T follicular helper cell (primary cell): ENCODE measurements around the gene PTX3.

Experiments used
- DNase-seq: peaks from one replicate; pipeline ENCODE4 v3.0.0-alpha.2; 2020; ENCODE audit warnings: low read depth

PTX3 gene

DNA sequence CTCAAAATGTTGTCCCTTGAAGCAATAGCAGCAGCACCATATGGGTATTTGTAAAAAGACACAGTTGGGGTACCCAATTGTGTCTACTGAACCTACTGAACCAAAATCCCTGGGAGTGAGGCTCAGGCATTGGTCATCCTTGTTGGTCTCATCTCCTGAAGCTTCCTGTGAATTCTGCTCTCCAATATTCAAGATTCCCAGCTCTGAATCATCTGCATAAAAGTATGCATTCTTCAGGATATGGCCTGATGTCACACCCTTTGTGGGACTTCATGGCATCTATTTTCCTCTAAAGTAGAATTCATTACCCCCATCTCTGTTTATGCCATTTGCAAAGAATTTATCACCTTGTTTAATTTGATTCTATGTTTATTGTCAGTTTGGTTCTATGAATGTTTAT is 13.3 kb upstream of the PTX3 start:
- DNase-seq: no peak

DNA sequence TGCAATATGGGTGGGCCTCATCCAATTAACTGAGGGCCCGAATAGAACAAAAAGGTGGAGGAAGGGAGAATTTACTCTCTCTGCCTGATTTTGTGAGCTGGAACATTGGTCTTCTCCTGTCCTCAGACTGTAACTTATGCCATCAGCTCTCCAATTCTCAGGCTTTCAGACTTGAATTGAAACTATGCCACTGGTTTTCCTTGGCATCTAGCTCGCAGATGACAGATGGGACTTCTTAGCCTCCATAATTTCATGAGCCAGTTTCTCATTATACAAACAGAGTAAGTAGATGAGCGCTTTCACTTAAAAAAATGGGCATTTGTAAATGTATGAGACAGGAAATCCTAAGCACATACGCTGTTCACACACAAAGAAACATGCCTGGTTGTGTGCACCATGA is 8.7 kb upstream of the PTX3 start:
- DNase-seq: no peak

DNA sequence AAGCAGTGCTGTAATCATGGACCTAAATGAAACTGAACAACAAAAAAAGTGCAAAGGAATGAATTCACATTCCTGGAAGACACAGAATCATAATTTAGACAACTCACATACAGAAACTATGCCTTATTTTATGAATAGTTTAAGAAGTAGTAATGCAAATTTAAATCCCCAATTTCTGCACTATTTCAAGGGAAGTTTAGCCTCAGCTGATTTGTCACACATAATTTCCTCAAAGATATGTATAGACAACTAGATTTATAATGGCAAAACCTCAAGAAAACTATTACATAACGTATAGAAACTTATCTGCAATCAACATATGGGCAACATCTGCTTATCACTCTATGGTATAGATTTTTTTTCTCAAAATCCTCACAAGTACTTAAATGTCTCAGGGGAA is 7.8 kb upstream of the PTX3 start:
- DNase-seq: no peak

DNA sequence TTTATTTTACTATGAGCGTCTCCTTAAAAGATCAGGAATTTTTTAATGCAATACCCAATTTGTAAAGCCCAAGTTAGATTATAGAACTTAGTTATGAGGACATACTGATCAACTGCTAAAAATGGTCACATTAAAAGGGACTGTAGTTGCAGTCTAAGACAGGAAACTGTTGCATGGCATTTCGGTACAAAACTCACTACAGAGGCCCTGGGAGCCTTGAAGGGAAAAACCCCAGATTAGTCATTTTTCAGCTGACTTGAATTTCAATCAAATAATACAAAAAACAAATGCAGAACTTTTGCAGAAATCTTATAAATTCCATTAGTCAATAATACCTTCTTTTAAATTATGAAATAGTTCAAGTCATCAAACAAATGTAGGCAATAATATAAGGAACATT is 6.9 kb upstream of the PTX3 start:
- DNase-seq: no peak

DNA sequence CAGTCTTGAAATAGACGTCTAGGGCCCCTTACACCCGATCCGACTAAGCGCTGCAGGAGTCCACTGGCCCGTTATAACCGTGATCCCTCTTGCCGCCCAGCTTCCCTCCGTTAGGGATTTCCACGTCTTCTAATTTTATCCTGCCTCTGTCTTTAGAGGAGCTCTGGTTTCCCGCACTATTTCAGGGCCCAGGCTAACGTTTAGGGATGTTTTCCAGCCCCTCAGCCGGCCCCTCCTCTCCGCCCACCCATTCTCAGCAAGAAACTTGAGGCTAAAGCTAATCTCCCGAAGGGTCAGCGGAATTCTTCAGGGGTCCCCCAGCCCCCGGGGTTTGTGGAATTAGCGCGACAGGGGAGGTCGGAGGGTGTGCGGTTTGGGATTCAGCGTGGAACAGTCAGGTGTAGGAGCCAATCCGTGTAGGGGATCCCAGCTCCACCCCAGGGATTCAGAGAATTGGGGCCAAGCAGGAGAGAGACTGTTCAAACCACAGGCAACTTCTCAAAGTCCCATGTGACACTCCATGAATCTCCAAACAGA is 1.6 kb downstream of the PTX3 start:
- no peak for DNase-seq

DNA sequence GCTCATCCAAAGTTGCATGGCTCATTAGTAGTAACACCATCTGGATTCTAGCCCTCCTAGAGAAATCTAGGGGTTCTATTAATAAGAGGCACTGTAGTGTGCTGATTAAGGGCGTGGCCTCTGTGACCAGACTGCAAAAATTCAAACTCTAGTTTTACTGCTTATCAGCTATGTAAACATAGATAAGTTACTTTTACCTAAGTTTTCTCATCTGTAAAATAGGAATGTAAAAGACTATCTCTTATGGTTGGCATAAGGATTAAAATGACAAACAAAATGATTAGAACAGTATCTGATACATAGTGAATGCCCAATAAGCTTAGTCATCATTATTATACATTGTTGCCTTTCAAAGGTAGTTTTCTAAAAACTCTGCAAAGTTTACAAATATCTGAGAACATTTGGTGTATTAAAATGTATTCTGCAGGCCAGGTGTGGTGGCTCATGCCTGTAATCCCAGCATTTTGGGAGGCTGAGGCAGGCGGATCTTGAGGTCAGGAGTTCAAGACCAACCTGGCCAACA is 4.5 kb downstream of the PTX3 start:
- DNase-seq: no peak

DNA sequence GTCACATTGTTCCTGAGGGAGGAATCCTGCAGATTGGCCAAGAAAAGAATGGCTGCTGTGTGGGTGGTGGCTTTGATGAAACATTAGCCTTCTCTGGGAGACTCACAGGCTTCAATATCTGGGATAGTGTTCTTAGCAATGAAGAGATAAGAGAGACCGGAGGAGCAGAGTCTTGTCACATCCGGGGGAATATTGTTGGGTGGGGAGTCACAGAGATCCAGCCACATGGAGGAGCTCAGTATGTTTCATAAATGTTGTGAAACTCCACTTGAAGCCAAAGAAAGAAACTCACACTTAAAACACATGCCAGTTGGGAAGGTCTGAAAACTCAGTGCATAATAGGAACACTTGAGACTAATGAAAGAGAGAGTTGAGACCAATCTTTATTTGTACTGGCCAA is 6.1 kb downstream of the PTX3 start:
- no peak for DNase-seq

DNA sequence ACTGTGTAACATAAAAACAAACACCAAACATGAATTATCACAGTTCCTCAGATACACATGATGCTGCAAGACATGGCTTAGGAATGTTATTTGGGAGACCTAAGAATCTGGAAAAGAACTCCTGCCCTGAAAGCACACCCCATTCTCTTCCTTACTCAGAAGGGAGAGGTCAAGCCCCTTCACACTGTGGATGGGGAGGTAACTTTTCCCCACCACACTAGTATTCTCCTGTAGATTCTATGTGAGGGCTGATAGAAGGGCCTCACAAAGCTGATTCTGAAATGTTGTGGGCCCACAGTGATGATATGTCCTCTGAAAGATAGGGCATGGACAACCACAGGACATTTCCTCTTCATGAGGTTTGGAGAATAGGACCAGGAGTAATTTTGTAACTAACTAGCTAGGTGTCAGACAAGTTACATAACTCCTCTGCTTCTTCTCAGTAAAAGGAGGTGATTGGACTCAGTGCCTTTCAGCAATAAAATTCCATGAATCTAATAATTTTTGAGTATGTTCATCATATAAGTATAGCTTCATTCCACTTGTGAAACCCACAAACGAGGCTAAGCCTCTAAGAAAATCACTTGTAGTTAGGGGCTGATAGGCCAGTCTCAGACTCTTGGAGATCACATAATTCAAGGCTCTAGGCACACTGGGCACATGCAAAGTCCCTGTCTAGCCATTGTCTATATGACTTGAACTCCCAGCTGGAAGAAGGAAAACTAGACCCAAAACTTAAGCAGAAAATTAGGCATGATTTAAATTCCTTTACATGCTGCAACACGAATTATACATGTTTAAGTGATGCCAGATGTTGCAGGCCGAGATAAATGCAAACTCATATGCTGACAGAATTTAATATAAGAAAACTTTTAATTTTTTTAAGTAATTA is 7.5 kb downstream of the PTX3 start:
- DNase-seq: no peak

DNA sequence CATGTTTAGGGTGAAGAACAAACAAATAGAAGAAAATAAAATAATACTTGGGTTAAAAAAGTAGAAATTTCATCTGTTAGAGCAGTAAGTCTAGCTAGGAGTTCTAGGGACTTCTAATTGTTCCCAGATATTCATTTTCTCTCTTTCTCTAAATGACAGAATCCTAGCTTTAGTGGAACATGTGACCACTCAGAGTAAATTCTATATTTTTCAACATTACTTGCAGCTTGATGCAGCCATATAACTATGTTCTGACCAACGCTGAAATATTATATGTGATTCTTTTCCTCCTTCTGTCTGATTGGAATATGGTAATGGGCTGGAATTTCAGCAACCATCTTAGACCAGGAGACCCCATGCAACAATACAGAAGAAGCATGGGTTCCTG is 8.1 kb downstream of the PTX3 start:
- DNase-seq: no peak

DNA sequence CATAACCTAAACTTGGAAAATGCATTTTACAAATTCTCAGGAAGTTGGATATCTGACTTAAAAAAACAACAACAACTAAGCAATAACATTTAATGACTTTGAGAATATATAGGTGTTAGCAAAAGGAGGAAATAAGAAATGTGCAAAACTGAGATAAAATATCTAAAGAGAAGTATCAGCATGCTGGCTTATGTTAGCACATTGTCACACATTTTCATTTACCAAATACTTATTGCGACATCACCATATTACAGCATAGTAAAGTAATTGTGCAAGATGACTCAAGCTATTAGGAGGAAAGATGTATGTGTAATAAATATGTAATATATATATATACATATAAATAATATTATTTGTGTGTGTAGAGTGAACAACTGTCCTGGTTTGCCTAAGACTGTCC is 9.2 kb downstream of the PTX3 start:
- DNase-seq: no peak

DNA sequence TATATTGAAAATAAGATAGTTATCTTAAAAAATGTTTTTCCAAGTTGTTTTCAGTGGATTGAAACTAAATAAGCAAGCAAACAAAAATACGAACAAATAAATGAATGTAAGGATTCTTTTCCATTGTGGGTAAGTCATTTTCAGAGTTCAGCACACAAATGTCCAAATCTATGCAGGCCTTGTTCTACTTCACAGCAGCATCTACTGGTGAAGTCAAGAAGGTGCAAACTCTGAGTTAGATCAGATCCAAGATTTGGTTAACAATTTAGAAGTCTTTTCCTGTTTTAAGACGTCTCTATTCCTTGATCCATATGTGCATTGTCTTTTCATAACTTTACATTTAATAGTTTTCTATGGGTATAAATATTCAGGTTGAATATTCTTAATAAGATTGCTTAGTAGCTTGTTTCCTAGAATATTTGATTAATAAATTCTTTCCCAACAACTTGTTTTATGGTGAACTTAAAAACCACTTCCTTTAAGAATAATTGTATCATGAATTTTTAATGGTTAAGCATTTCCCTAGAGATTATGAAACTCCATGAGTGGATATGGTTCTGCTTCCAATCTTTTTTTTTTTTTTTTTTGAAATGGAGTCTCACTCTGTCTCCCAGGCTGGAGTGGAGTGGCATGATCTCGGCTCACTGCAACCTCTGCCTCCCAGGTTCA is 10.5 kb downstream of the PTX3 start:
- DNase-seq: no peak

DNA sequence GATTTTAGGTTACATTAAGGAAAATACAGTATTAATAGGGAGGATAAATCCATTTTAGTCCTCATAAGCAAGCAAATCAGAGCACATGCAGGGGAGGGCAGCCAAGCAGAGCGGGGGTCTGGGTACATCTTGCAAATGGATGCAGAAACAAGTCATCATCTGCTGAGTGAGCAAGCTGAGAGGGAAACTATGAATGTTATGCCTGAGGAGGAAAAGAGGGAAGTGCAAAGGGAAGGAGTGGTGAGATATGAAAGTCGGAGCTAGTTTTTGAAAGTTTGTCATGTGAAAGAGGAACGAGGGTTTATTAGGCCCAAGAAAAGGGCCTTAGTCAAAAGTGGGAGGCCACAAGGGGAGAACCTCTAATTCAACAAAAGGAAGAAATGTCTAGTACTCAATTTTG is 15.4 kb downstream of the PTX3 start:
- DNase-seq: no peak

DNA sequence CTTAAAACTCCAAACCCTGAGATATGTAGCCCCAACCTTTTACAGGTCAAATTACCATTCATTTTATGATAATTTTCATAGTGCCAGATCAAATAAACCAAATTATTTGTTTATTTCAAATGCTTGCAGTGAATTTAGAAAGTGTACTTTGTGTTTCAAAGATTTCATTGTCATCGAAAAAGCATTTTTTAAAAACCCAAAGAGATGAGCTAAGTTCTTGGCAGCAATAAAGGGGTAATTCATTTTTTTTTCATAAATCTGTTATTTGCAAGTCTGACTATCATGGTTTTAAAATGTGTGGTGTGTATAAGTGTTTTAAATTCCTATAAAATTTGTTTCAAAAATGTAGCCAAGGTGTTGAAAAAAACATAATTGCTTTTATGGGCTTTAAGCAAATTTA is 17.2 kb downstream of the PTX3 start:
- DNase-seq: no peak

DNA sequence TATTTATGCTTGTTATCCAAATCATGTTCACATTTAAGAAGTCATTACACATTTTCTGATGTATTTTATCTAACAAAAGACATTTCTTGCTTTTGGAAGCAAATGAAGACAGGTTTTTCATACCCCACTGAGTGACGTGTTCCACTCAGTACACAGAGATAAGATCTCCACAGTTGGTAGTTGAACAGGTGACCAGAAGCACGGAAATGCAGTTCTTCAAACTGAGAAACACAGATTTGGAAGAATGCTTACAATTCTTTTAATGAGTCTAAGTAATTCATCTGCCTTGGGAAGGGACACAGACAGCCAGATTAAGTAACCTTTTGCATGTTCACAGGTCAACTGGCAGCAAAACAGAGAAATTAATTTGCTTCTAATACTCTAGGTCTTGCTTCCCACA is 23.1 kb downstream of the PTX3 start:
- no peak for DNase-seq

DNA sequence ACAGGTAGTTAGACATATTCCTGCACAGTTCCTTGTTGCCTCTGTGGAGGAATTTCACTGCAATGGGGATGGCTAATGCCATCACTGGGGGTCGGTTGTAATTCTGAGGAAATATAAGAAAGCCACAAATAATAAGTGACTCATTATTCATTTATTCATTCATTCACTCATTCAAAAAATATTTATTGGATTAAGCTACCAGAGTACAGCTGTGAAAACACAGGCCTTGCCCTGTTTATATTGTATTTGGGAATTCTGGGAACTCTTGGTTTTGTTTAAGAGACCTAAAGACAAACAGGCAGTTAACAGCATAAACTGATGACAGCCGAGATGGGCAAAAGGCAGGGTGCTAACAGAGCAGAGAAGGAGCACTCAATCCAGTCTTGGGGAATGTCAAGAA is 23.6 kb downstream of the PTX3 start:
- DNase-seq: no peak

DNA sequence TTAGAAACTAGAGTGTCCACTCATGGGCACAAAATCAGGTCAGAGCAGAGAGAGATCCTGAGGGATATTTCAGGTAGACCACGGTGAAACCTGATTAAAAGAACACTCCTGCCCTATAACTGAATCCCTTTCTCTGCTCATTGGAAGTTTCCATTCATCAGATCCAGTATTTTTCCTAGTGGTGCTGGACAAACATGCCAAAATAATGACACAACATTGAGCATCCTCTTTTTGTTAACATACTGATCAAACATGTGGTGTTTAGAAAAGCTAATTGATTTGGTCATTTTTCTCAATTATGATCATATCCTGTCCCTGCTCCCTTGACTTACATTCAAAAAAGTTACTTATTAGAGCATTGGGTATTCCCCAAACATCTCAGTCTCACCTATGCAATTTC is 27.2 kb downstream of the PTX3 start:
- DNase-seq: no peak

DNA sequence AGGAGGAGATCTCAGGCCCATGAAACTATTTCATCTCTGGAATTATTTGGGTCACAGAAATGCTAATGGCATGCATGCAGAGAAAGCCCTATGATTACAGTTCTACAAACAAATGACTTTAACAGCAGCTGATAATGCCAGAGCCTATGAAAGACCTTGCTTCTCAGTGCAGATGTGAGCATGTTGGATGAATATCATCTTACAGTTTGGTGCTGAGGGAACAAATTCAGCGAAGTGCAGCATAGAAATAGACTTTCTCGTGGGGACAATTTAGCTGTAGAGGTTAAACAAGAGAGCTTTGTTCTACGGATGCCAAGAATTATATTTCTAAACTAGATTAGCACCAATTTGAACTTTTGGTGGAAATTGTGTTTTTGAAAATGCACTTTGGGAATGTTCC is 27.7 kb downstream of the PTX3 start:
- DNase-seq: no peak

DNA sequence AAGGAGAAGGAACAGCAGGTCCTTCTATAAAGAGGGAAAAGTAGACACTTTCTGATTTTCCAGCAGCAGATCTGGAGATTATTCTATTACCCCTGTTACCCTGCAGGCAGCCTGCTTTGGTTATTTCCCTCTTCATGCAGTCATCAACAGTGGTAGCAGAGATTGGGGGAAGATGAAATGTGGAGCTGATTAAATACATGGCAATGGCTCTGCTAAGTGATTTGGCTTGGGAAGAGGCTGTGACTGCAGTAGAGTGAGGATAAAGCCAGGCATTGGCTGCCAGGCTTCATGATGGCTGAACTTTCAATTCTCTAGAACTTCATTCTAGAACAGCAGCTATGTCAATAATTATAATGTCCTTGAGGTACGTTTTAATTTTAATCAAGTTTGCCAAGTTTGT is 29.1 kb downstream of the PTX3 start:
- DNase-seq: no peak

DNA sequence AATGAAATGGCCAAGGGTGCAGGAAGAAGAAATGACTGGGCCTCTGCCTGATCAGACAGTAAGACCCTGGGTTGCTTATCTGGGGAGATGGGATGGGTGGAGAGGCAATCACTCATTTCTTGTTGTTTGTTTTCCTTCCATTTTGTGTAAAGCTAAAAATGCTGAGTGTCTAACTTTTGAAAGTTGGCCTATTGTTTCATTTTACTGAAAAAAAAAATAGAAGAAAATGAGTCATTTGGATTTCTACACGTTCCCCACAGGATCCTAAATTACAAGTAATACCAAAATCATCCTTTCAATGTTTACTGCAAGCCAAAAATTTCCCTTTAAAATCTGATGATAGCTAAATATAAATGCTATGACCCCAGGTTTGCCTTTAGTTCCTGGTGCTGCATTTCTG is 30.6 kb downstream of the PTX3 start:
- no peak for DNase-seq

DNA sequence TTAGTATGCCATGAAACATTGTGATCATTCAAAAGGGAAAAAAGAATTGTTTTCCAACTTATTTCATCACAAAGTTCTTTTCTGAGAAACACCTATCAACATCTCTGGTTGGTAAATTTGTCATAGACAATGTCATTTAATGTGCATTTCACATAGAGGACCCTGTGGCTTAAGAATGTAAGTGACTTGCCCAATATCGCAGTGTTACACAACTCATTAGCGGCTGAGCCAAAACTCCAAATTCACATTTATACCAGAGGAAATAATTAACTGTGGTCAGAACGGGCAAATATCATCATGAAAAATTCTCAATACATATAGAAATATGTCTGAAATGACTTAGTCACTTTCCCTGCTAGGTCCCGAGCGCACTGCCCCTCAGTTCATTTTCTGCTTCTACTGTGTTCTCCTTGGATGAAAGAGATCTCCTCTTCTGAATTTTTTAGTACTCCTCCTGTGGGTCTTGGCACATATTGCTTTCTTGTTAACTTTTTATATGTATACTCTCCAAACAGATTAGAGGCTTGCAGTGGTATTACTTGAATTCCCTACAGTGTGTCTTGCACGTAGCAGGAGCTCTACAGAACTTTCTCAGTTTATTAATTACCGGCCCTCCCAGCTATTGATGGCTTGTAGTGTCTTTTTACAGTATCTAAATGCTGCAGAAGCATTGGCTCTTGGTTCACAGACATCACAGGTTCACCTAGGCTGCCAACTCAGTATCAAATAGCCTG is 33.1 kb downstream of the PTX3 start:
- DNase-seq: no peak

DNA sequence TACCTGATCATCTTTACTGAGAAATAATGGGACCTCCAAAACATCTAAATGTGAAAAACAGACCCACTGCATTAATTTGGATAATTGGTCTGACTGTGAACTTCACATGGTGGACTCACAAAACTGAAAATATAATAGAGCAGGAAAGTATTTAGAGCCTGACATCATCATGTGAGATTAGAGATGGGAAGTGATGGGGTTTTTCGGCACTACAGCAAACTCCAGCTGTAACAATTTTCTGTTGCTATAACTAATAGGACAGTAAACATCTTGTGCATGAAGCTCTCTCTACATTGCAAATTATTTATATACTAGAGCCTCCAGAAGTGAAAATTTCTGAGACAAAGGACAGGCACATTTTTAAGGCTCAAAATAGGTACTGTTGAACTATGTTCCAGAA is 34.4 kb downstream of the PTX3 start:
- no peak for DNase-seq

DNA sequence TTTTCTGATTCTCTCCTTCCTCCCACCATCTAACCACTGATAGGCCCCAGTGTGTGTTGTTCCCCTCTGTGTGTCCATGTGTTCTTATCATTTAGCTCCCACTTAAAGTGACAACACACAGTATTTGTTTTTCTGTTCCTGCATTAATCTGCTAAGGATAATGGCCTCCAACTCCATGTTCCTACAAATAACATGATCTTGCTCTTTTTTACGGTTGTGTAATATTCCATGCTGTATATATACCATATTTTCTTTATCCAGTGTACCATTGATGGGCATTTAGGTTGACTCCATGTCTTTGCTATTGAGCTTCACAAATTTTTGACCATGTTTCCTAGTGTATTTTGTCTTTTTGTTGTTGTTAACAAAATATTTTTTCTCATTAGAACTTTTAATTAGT is 36.0 kb downstream of the PTX3 start:
- no peak for DNase-seq
